GM15510 (cell line): ENCODE results near the gene TTL.
A peak's percentile ranks its signal among the peaks of the same experiment; 100 is the strongest.

Experiments used
- POLR2A ChIP-seq: IDR thresholded peaks from 3 replicates; pipeline ENCODE4 v1.6.1; 2011; ENCODE audit warnings: borderline replicate concordance; ENCODE audit not compliant: insufficient read length; ENCODE audit errors: extremely low read depth

The TTL gene

DNA sequence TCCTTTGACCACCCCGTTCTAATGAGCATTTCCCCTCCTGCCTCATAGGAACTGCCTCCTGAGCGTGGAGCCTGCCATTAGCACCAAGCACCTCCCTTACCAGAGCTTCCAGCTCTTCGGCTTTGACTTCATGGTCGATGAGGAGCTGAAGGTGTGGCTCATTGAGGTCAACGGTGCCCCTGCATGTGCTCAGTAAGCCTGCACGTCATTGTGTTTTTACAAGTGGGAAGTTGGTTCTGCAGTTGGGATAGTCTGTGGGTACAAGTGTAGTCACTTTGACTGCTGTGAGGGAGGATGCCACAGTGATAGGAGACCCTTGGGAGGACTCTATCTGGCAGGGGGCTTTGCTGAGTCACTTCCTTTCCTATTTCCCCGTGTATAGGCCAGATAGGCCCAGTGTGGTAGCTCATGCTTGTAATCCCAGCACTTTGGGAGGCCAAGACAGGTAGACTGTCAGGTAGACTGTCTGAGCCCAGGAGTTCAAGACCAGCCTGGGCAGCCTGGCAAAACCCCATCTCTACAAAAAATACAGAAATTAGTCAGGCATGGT, 38.4 kb downstream of the TTL start:
- TF ChIP-seq POLR2A: no peak

DNA sequence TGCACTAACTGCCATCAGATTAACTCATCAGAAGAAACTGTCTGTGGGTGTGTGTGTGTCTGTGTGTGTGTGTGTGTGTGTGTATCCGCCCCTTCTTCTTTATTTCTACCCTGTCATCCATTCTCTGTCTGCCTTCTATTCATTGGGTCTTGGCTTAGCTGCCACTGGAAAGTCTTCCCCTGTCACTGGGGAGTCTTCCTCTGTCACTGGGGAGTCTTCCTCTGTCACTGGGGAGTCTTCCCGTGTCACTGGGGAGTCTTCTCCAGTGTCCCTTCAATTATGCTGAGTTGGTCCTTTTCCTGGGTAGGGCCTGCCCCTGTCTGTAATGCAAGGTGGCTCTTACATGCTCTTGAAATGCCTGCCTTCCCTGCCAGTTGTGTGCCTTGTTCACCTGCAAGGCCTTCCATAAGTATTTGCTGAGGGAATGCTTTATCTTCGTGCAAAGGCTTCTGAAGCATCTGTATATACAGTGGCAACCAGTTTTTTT, 41.4 kb downstream of the TTL start:
- no peak for TF ChIP-seq POLR2A

DNA sequence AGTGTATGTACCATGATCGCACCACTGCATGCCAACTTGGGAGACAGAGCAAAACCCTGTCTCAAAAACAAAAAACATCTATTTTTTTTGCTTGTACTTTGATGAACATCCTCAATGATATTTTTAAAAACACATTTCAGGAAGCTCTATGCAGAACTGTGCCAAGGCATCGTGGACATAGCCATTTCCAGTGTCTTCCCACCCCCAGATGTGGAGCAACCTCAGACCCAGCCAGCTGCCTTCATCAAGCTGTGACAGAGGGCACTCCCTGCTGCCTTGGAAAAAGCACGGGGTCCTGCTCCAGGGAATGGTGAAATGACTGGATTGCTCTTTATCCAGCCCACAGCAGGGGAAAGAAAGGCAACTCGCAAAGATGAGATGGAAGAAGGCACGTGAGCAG, 46.6 kb downstream of the TTL start:
- TF ChIP-seq POLR2A: no peak

DNA sequence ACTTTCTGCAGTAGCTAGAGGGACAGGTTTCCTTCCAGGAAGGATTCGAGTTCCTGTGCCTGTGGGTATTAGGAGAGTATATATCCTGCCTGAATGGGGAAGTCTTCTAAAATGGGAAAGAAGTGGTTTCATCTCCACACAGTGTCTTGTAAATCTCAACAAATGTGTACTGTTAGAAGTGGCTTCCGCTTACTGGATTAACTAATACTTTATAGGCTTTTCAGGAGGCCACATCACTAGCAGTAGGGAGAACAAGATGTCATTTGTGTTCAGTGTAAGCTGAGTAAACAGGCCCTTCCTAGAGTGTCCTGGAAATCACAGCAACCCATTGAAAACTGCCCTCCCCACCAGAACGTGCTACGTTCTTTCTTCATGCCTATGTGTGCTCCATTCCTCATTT, 47.8 kb downstream of the TTL start:
- TF ChIP-seq POLR2A: no peak

DNA sequence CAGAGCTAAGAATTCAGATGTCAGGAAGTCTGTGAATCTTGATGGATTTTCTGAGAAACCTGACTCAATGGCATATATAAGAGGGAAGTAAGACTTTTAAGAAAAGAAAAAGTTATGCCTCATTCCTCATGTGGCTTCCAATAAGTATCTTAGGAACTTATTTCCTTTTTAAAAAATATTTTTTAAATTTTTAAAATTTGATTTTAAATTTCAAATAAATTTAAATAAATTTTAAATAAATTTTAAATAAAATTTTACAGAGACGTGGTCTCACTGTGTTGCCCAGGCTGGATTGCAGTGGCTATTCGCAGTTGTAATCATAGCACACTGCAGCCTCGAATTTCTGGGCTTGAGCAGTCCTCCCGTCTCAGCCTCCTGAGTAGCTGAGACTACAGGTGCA, 48.8 kb downstream of the TTL start:
- no peak for TF ChIP-seq POLR2A

DNA sequence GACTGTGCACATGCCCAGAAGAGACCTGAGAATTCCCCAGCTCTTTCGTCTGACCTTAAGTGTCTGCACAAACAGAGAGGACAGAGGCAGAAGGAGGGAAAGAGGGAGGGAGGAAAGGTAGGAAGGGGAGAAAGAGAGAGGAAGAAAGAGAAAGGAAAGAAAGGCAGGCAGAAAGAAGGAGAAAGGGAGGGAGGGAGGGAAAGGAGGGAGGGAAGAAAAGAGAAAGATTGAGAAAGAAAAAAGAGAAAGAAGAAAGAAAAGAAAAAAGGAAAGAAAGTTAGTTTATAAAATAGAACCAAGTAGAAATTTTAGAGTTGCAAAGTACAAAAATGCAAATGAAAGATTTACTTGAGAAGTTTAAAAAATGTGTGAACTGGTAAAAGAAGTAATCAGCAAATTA, 52.9 kb downstream of the TTL start:
- no peak for TF ChIP-seq POLR2A

DNA sequence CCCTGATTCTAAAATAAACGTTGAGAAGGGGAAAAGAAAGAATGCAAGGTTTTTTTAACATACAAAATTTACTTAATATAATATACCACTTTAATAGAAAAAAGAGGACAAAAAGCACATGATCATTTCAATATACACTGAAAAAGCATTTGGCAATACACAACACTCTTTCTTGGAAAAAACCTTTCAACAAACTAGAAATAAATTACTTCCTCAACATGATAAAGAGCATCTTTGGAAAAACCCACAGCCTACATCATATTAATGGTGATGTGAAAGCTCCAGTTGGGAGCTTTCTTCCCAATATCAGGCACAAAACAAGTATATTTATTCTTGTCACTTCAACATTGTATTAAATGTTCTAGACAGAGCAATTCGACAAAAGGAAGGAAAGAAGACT, 57.4 kb downstream of the TTL start:
- no peak for TF ChIP-seq POLR2A

DNA sequence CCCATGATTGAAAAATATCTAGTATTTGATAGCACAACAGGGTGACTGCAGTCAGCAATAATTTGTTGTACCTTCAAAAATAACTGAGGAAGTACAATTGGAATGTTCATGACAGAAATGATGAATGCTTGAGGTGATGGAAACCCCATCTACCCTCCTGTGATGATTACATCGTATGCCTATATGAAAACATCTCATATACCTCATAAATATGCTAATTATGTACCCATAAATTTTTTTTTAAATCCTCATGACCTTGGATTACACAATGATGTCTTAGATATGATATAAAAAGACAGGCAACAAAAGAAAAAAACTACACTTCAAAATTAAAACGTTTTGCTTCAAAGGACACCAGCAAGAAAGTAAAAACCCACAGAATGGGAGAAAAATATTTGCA, 59.0 kb downstream of the TTL start:
- TF ChIP-seq POLR2A: no peak

DNA sequence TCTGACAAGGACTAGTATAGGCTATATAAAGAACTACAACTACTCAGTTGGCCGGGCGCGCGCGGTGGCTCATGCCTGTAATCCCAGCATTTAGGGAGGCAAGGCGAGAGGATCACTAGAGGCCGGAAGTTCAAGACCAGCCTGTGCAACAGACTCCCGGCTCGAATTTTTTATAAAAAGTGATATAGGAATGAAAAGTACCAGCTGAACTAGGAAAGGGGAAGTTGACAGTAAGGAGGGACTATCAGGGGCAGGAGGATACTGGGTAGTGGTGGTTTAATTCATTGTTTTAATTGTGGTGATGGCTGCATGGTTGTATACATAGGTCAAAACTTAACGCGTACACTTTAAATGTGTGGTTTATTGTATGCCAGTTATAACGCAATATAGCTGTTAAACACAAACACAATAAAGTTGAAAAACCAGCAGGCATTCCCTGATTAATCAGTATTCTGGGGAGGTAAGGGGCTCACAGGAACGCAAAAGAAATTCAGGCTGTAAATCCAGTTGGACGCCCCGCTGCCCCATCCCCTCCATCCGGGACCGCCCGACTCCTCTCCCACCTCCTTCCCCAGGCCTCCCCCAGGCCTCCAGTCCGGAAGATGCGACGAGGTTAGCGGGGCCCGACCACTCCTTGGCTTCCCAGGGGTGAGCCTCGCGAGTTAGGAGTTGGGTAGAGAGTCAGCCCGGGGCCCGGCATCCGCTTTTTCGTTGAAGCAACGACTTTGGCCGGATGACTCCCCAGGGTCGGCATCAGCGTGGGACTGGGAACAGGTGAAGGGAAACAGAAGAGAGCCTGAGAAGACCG, 59.6 kb downstream of the TTL start:
- TF ChIP-seq POLR2A: peak; percentile 76

DNA sequence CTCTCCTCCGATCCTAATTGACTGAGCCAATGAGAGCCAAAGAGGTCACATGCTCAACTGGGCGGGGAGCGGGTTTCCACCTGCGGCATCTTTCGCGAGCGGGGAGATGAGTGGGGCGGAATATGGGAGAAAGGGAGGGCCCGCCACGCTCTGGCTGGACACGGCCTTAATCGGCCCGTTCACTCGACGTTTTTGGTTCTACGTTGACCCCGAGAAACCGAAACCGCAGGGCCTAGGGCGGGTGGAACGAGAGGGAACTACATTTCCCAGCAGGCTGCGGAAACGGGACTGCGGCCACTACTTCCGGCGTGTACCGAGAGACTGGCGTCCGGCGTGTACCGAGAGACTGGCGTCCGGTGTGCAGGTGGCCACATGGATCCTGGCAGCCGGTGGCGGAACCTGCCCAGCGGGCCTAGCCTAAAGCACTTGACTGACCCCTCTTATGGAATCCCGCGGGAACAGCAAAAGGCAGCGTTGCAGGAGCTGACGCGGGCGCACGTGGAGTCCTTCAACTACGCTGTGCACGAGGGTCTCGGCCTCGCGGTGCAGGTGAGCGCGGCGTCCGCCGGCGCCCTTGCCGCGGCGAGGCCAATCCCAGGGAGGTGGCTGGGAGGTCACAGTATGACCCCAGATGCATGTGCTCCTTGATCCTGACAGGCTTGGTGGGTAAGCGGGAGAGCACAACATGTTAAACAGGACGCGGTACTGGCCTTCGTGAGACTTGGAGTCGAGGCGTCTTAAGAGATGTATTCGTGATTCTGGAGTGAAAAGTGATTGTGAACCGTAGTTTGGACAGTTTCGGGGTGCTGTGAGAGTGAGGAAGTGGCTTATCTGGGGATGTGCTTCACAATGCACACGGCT, 60.4 kb downstream of the TTL start, which contains the start of gene POLR1B:
TSS of gene POLR1B (plus strand) at position 343 of the 861 bp plus-strand sequence. CDS start at position 373, 30 bp downstream.
- TF ChIP-seq POLR2A: peak; percentile 70

DNA sequence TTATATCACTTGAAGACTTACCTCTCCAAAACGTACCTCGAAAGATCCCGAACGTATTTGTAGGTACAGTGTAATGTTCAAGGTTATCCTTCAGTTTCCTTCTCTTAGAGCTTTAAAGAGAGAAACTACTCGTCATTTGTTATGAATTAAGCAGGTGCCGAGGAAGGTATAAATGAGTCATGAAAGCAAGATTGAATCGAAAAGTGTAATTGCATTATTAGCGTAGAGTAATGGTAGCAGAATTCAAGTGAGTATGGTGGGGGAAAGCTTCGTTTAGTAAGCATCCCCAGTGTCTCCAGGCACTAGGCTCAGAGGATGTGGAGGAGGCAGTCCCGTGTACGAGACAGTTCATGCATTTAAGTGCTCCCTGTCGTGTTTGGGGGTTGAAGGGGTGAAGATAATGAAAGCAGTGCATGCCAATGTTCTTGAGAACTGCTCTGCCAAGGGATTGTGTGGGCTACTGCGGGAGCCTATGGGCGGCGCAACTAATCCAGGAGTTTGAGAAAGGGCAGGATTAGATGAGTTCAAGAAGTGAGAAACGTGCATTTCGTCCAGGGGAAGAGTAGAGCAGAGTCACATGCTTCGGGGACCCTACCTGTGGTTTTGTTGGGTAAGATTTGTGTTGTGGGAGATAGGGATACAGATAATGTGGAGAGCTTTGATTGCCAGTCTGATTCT, 61.2 kb downstream of the TTL start:
- TF ChIP-seq POLR2A: no peak

DNA sequence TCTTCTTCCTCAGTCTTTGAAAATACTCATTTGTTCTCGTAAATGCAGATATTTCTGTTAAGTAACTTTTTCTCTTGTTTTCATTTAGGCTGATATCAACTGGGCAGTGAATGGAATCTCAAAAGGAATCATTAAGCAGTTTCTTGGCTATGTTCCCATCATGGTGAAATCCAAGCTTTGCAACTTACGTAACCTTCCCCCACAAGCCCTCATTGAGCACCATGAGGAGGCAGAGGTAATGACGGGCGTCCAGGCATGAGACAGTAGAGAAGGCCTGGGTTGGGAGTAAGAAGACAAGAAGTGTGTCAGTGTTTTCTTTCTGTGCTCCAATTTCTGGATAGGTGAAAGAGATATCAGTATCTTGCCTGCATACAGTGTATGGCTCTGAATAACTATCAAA, 65.4 kb downstream of the TTL start:
- TF ChIP-seq POLR2A: no peak

DNA sequence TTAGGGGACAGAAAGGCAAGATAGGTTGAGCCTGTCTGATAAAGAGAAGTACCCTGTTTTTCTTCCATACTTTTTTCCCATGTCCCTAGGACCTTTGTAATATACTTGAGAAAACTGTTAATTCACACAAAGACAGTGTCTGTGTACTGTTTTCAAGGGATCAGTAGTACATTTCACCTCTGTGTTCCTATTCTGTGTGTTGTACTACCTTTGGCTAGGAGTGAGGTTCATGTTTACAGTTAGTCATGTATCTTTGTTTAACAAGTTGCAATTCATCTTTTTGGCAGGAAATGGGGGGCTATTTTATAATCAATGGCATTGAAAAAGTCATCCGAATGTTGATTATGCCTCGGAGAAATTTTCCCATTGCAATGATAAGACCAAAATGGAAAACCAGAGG, 67.0 kb downstream of the TTL start:
- TF ChIP-seq POLR2A: no peak

DNA sequence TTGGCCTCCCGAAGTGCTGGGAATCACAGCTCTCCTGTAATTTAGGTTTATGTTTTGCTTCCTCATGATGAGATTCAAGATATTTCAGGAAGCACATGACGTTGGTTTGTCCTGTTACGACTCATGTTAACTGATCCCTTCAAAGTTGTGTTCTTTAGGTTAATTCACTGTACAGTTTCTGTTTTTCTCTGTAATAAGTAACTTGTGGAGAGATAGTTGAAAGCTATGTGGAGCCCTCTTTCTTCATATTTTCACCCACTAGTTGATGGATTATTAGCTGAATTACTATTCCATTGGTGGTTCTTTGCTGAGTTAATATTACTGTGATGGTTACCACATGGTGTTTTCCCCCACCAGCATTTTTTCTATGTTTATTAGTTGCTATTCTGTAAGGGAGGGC, 84.1 kb downstream of the TTL start:
- TF ChIP-seq POLR2A: no peak

DNA sequence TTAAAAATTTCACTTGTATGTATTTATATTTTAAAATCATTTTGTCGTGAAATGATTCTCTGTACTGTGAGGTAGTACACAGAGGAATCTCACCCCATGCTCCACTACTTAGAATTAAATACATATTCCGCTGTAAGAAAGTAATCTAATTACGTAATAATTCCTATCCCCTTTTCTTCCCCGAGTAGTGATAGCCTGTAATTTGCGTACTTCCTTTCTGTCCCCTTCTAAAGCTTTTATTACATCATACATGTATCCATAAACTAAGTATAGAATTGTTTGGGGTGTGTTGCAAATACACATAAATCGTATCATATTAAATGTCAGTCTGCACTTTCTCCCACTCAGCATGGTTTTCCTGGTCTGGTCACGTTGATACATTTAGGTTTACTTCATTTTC, 90.0 kb downstream of the TTL start:
- no peak for TF ChIP-seq POLR2A
